HepG2 (cell line): ENCODE data around the gene NAA38.

Experiments
- CHD2 ChIP-seq: IDR thresholded peaks from 2 replicates; pipeline ENCODE4 v1.6.1; 2011; ENCODE audit warnings: low read depth, low read length, improper control_type of control experiment
- EP300 ChIP-seq, 3 experiments: sonication (generic) in 1 of 3; formaldehyde crosslinking in 1 of 3; IDR thresholded peaks; 2 replicates each; pipeline versions ENCODE4 v1.5.1 to v1.6.1; 2011 to 2020; ENCODE audit warnings: low read depth in 2 of 3, low read length in 2 of 3, borderline replicate concordance in 1 of 3, improper control_type of control experiment in 1 of 3, mild to moderate bottlenecking in 1 of 3, missing genetic modification reagents in 1 of 3, moderate library complexity in 1 of 3
- HNRNPUL1 ChIP-seq: fragments of 200-400 bp; formaldehyde crosslinking; IDR thresholded peaks from 2 replicates; pipeline ENCODE4 v1.6.1; 2017; ENCODE audit warnings: low read depth, mild to moderate bottlenecking, low read length, moderate library complexity
- NR3C1 ChIP-seq: sonication (generic); formaldehyde crosslinking; IDR thresholded peaks from 2 replicates; pipeline ENCODE4 v1.4.0; 2020; ENCODE audit warnings: missing genetic modification reagents
- POLR2A ChIP-seq, 2 experiments: IDR thresholded peaks; 2 replicates each; pipeline ENCODE4 v1.6.1; 2011; ENCODE audit warnings: low read depth in 2 of 2, low read length in 2 of 2, mild to moderate bottlenecking in 1 of 2, moderate library complexity in 1 of 2; ENCODE audit not compliant: insufficient read depth in 1 of 2
- THAP11 ChIP-seq: IDR thresholded peaks from 2 replicates; pipeline ENCODE4 v1.6.1; 2016; ENCODE audit warnings: missing biosample characterization, missing genetic modification reagents
- ZFP1 ChIP-seq: IDR thresholded peaks from 2 replicates; pipeline ENCODE4 v1.6.1; 2016
- TF ChIP-seq, protein P1 (sequence below): sonication (generic); formaldehyde crosslinking; IDR thresholded peaks from 2 replicates; pipeline ENCODE4 v1.4.0; 2020; ENCODE audit warnings: low read depth, missing genetic modification reagents
- TF ChIP-seq, protein P2 (sequence below): sonication (generic); formaldehyde crosslinking; IDR thresholded peaks from 2 replicates; pipeline ENCODE4 v1.5.0; 2020; ENCODE audit warnings: mild to moderate bottlenecking, missing genetic modification reagents, moderate library complexity
- TF ChIP-seq, protein P3 (sequence below): sonication (generic); formaldehyde crosslinking; IDR thresholded peaks from 2 replicates; pipeline ENCODE4 v1.8.0; 2022; ENCODE audit warnings: mild to moderate bottlenecking, missing genetic modification reagents, moderate library complexity

DNA sequence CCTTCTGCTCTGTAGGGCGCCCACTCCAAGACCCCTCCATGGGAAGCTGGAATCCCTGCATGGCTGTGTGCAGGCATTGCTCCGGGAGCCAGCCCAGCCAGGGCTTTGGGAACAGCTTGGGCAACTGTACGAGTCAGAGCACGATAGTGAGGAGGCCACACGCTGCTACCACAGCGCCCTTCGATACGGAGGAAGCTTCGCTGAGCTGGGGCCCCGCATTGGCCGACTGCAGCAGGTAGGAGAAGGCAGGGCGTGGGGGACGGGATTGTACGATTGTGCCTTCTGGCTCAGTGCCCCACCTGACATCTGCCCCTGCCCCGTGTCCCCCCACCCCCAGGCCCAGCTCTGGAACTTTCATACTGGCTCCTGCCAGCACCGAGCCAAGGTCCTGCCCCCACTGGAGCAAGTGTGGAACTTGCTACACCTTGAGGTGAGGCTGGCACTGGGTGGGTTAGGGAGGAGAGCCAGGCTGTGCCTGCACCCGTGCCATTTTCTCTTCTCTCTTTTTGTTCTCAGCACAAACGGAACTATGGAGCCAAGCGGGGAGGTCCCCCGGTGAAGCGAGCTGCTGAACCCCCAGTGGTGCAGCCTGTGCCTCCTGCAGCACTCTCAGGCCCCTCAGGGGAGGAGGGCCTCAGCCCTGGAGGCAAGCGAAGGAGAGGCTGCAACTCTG, 11.2 kb downstream of the NAA38 start:
- no peak for TF ChIP-seq CHD2
- TF ChIP-seq, protein P1, sequence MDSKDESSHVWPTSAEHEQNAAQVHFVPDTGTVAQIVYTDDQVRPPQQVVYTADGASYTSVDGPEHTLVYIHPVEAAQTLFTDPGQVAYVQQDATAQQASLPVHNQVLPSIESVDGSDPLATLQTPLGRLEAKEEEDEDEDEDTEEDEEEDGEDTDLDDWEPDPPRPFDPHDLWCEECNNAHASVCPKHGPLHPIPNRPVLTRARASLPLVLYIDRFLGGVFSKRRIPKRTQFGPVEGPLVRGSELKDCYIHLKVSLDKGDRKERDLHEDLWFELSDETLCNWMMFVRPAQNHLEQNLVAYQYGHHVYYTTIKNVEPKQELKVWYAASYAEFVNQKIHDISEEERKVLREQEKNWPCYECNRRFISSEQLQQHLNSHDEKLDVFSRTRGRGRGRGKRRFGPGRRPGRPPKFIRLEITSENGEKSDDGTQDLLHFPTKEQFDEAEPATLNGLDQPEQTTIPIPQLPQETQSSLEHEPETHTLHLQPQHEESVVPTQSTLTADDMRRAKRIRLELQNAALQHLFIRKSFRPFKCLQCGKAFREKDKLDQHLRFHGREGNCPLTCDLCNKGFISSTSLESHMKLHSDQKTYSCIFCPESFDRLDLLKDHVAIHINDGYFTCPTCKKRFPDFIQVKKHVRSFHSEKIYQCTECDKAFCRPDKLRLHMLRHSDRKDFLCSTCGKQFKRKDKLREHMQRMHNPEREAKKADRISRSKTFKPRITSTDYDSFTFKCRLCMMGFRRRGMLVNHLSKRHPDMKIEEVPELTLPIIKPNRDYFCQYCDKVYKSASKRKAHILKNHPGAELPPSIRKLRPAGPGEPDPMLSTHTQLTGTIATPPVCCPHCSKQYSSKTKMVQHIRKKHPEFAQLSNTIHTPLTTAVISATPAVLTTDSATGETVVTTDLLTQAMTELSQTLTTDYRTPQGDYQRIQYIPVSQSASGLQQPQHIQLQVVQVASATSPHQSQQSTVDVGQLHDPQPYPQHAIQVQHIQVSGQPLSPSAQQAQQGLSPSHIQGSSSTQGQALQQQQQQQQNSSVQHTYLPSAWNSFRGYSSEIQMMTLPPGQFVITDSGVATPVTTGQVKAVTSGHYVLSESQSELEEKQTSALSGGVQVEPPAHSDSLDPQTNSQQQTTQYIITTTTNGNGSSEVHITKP, result no peak
- TF ChIP-seq, protein P2, sequence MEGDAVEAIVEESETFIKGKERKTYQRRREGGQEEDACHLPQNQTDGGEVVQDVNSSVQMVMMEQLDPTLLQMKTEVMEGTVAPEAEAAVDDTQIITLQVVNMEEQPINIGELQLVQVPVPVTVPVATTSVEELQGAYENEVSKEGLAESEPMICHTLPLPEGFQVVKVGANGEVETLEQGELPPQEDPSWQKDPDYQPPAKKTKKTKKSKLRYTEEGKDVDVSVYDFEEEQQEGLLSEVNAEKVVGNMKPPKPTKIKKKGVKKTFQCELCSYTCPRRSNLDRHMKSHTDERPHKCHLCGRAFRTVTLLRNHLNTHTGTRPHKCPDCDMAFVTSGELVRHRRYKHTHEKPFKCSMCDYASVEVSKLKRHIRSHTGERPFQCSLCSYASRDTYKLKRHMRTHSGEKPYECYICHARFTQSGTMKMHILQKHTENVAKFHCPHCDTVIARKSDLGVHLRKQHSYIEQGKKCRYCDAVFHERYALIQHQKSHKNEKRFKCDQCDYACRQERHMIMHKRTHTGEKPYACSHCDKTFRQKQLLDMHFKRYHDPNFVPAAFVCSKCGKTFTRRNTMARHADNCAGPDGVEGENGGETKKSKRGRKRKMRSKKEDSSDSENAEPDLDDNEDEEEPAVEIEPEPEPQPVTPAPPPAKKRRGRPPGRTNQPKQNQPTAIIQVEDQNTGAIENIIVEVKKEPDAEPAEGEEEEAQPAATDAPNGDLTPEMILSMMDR (CRISPR knock-in tag), result no peak
- no peak for TF ChIP-seq HNRNPUL1
- TF ChIP-seq POLR2A (IDR thresholded peaks at IDR 0.05; ENCODE audit: insufficient read depth in 1 of 2, low read depth in 2 of 2, low read length in 2 of 2), result no peak
- no peak for TF ChIP-seq EP300 (IDR thresholded peaks at IDR 0.05; ENCODE audit: low read depth in 2 of 2, low read length in 2 of 2)
- no peak for TF ChIP-seq EP300 (CRISPR knock-in tag; IDR thresholded peaks at IDR 0.05; ENCODE audit: borderline replicate concordance)
- no peak for TF ChIP-seq NR3C1 (CRISPR knock-in tag)
- TF ChIP-seq ZFP1 (CRISPR knock-in tag), result no peak
- TF ChIP-seq, protein P3, sequence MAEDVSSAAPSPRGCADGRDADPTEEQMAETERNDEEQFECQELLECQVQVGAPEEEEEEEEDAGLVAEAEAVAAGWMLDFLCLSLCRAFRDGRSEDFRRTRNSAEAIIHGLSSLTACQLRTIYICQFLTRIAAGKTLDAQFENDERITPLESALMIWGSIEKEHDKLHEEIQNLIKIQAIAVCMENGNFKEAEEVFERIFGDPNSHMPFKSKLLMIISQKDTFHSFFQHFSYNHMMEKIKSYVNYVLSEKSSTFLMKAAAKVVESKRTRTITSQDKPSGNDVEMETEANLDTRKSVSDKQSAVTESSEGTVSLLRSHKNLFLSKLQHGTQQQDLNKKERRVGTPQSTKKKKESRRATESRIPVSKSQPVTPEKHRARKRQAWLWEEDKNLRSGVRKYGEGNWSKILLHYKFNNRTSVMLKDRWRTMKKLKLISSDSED, result no peak
- no peak for TF ChIP-seq THAP11 (CRISPR knock-in tag)
